Activated T-helper 2 cell treated with anti-CD3 and anti-CD28 coated beads, Interferon-gamma antibody, Interleukin-2, Interleukin-4, amounts not matched to agents 10 μg/mL and 5 μg/mL and 100 μg/mL, durations not matched to agents 14 hours and 24 hours and 36 hours (primary cell): Measurements from ENCODE around the gene NINJ1. TPM values are rescaled to one million over a fixed set of nuclear protein-coding genes. Genes with fewer than 3 reads are reported as not detected.

ENCODE experiments used
- DNase-seq: peaks from one replicate; pipeline ENCODE4 v3.0.0; 2021; ENCODE audit warnings: low spot score
- H3K27ac Mint-ChIP-seq: one replicate; pipeline ENCODE4 v1.8.0; 2021; ENCODE audit warnings: mixed read lengths
- H3K27me3 Mint-ChIP-seq: one replicate; pipeline ENCODE4 v1.8.0; 2021; ENCODE audit warnings: low read depth, mixed read lengths
- H3K36me3 Mint-ChIP-seq: one replicate; pipeline ENCODE4 v1.8.0; 2021; ENCODE audit warnings: low read depth, mixed read lengths
- H3K4me1 Mint-ChIP-seq: one replicate; pipeline ENCODE4 v1.8.0; 2021; ENCODE audit warnings: low read depth, mixed read lengths
- H3K4me3 Mint-ChIP-seq: one replicate; pipeline ENCODE4 v1.8.0; 2021; ENCODE audit warnings: low read depth, mild to moderate bottlenecking, moderate library complexity, mixed read lengths
- H3K9me3 Mint-ChIP-seq: one replicate; pipeline ENCODE4 v1.8.0; 2021; ENCODE audit warnings: mixed read lengths
- intact Hi-C: fragments of 100-400 bp; cut with micrococcal nuclease; formaldehyde crosslinking; loops from one replicate; pipeline ENCODE4 v1.15.1; 2023
- total RNA-seq: library from RNA; stranded (reverse); gene quantifications from 2 replicates; pipeline ENCODE4 v1.2.3, GENCODE V29; 2022

Gene NINJ1
- total RNA-seq, 1 donor from 2014 or later = 113 TPM

DNA sequence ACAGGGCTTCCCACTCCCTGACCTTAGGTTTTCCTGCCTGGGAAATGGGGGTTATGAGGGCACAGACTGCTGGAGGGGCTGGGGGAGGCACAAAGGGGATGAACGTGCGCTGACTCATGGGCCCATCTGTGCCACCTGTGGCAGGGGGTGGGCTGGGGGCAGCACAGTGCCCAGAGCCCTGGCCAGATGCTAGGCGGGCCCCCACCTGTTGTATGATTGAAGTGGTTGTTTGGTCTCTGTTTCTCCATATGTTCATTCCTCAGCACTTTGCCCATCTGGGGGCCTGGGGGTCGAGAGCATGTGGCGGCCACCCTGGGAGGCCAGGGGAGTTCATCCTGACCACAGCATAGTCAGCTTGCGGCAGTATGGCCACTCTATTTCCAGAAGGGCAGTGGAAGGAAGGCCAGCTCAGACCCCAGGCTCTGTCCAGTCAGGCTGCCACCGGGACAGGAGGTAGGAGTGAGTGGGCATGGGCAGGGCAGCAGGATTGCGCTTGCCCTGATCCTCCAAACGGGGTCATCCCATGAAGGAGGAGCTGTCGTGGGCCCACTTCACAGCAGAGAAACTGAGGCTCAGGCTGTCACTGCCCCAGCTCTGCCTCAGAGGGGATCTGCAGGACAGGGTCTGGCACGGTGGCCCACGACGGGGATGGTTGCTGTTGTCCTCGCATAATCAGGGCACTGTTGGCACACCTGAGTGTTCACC lies 841 bp upstream of the NINJ1 start:
- intact Hi-C loops = loop anchor here (1.0 to 5.0 kb wide), 5 partner anchors 11 to 73 kb away; partner anchors contain the start of gene CARD19
- Mint-ChIP-seq H3K4me1 (peaks cover 43% of the 10 kb centered on the region), H3K27me3 (no peaks in the 10 kb centered on the region), H3K9me3 (peaks cover 3% of the 10 kb centered on the region), H3K36me3 (peaks cover 31% of the 10 kb centered on the region), H3K27ac (peak overlapping the region; percentile 94), H3K4me3 (peak overlapping the region; percentile 79)
- DNase-seq = no peak

DNA sequence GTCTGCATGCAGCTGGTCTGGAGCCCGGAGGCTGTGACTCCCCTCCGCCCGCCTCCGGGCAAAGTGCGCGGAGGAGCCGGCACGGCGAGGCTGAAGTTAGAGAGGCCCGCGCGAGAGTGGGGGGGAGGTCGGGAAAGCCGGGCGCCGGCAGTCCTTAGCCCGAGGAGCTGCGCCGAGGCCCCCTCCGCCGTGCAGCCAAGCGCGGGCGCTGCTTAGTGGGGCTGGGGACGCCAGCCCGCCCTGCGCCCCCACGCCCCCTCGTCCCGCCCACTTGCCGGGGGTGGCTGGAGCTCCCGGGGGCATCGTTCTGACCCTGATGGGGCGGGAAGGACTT lies 403 bp downstream of the NINJ1 start:
- peaks cover 45% of the 10 kb centered on the region for H3K4me1 Mint-ChIP-seq
- intact Hi-C loops = loop anchor here (1.0 to 5.0 kb wide), 5 partner anchors 13 to 71 kb away; partner anchors contain the start of gene CARD19
- peak overlapping the region; percentile 90 for H3K27ac Mint-ChIP-seq
- peak; percentile 40 for DNase-seq
- H3K4me3 Mint-ChIP-seq = peak overlapping the region; percentile 90
- H3K36me3 Mint-ChIP-seq = peaks cover 33% of the 10 kb centered on the region
- peaks cover 2% of the 10 kb centered on the region for H3K9me3 Mint-ChIP-seq
- H3K27me3 Mint-ChIP-seq = no peaks in the 10 kb centered on the region

DNA sequence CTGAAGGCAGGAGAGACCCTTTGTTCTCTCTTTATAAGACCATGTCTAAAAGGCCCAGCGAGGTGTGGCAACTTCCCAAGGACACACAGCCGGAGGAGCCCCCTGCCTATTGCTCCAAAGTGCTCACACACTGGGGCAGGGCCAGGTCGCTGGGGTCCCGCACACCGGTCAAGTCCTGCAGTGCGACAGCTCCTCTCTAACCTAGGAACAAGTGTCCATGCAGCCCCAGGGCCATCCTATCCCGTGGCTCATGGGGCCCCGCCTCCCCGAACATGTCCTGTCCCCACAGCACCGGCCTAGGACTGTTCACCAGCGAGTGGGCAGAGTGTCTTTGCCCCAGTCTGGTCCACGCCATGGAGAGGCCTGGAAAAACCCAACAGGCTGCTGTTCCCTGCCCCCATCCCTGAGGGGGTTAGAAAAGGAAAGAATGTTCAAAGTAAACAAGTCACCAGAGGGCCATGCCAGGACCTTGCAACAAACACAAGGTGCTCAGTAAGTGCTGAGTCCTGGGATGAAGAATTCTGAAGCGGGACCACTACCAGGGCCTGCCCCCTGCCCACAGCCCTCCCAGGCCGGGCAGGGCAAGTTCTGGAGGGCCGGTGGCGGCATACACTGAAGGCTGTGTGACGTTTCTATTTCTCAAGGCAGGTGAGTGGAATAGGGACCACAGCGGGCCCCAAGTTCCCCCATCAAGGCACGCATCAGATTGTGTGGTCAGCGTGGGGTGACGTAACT lies 938 bp downstream of the NINJ1 start:
- Mint-ChIP-seq H3K4me1 (peaks cover 47% of the 10 kb centered on the region), H3K4me3 (peak overlapping the region; percentile 90), H3K27ac (peak overlapping the region; percentile 90), H3K9me3 (no peaks in the 10 kb centered on the region), H3K36me3 (peaks cover 37% of the 10 kb centered on the region), H3K27me3 (no peaks in the 10 kb centered on the region)
- intact Hi-C loops = loop anchor here (5.0 kb wide), 1 partner anchor 71 kb away; no protein-coding TSS in a partner anchor
- DNase-seq = no peak

DNA sequence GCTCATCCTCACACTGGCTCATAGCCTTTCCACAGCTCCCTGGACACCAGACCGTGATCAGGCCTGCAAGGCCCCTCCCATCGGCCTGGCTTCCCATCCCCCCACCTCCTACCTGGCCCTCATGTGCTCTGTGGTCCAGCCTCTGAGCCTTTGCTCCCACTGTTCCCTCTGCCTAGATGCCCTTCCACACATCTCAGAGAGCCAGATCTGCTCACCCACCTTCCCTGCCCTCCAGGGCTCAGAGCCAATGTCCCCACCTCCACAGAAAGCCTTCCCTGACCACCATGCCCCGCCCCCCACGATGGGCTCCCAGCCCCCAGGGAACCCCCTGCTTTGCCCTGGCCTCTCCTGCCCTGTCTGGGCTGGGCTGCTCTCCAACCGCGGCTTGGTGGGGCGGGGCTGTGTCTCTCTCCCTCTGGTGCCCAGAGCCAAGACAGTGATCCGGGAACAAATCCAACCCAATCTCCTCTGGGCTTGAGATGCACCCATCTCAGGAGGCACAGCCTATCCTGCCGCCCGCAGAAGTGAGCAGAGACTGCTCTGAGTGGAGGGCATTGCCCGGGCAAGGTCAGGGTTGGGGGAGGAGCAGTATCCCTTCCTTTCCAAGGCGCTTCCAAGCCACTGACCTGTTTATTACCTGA lies 1.6 kb downstream of the NINJ1 start:
- peaks cover 51% of the 10 kb centered on the region for H3K4me1 Mint-ChIP-seq
- no peaks in the 10 kb centered on the region for H3K9me3 Mint-ChIP-seq
- H3K36me3 Mint-ChIP-seq = peaks cover 43% of the 10 kb centered on the region
- peak overlapping the region; percentile 90 for H3K4me3 Mint-ChIP-seq
- H3K27me3 Mint-ChIP-seq = no peaks in the 10 kb centered on the region
- peak overlapping the region; percentile 90 for H3K27ac Mint-ChIP-seq
- intact Hi-C loops = loop anchor here (5.0 kb wide), 1 partner anchor 70 kb away; no protein-coding TSS in a partner anchor
- no peak for DNase-seq

DNA sequence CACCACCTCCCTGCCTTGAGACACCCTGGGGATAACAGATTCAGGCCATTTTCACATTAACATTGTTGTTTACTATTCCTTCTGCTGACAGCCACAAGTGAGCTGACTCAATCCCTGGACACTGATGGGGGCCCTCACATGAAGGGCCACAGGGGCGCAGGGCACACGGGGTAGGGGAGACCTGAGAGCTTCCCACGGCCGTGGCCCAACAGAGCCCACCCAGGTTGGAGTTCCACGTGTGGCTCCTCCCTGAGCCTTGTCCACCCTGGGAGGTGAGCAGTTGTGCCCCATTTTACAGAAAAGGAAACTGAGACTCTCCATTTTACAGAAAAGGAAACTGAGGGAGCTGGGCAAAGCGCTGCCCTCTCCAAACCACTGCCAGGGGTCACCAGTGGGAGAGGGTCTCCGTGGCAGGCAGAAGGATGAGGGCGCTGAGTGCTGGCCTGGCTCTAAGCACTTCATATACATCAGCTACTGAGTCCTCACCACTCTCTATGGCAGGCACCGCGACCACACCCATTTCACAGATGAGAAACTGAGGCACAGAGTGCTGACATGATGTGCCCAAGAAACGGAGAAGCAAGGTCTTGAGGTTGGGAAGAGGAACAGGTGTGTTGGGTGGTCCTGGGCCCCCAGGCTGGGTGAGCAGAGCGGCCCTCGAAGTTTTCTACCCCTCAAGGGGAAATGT lies 2.3 kb downstream of the NINJ1 start:
- Mint-ChIP-seq H3K9me3 (no peaks in the 10 kb centered on the region), H3K4me1 (peaks cover 54% of the 10 kb centered on the region), H3K36me3 (peaks cover 48% of the 10 kb centered on the region), H3K27me3 (no peaks in the 10 kb centered on the region), H3K27ac (peak overlapping the region; percentile 65), H3K4me3 (peak overlapping the region; percentile 90)
- no peak for DNase-seq
- intact Hi-C loops = loop anchor here (5.0 kb wide), 1 partner anchor 69 kb away; no protein-coding TSS in a partner anchor

DNA sequence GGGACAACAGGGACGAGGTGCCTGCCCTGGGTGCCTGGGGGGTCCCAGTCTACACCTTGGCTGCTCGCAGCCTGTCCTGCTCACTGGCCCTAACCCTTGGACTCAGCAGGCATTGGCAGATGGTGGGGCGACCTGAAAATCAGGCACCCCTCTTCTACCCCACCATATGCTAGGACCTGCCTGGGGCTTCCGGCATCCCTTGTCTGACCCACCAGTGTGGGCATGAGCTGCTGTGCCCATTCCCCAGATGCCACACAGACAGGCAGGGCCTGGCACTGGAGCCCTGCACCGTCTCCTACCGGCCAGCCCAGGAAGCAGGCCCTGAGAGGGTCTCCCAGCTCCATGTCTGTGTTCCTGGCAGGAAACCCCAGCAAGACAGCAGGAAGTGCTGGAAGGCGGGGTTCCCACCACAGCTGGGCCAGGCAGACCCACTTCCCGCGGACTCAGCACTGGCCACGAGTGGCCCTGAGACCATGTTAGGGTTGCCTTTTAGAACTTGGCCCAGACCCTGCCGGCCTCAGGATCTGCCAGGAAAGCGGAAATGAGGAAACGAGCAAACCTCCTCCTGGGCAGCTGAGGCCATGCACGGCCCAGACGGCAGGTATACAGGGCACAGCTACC lies 3.1 kb downstream of the NINJ1 start:
- Mint-ChIP-seq H3K36me3 (peaks cover 56% of the 10 kb centered on the region), H3K4me3 (peak overlapping the region; percentile 90), H3K27ac (peak overlapping the region; percentile 65), H3K27me3 (no peaks in the 10 kb centered on the region), H3K9me3 (no peaks in the 10 kb centered on the region), H3K4me1 (peaks cover 52% of the 10 kb centered on the region)
- no peak for DNase-seq
- intact Hi-C loops = loop anchor here (5.0 kb wide), 1 partner anchor 69 kb away; no protein-coding TSS in a partner anchor

DNA sequence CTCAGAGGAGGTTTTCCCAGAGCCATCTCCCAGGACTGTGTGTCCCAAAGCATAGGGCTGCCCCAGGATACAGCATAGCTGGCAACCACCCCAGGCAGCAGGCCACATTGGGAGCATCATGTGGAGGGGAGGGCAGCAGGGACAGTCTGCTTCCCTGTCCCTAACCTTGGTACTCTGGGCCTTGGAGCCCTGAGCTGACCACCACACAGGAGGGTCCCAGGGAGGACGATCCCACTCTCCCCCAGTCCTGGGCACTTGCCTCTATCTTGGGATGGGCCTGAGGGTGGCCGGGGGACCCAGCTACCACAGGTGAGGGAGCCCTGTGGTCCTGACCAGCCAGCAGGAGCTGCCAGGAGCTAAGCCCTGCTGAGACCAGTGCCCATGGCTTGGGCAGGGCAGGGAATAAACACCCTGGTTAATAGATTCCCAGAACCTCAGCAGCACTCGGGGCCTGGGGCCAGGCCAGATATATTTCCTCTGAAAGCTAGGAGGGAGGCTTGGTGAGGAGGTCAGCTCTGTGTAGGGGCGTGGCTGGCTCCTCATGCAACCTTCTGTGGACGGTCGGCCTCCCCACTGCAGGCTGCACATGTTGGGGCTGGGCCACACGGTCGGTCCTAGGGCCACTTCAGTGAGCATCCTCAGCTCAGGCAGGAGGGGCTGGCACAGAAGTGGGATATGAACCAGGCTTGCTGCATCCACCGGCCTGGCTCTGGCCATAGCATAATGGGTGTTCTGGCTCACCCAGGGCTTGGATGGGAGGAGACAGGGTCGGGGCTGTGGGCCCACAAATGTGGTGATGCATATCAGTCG lies 4.2 kb downstream of the NINJ1 start:
- intact Hi-C loops = loop anchor here (5.0 kb wide), 1 partner anchor 68 kb away; no protein-coding TSS in a partner anchor
- Mint-ChIP-seq H3K27ac (peak overlapping the region; percentile 16), H3K4me1 (peaks cover 48% of the 10 kb centered on the region), H3K27me3 (no peaks in the 10 kb centered on the region), H3K36me3 (peaks cover 66% of the 10 kb centered on the region), H3K4me3 (peak overlapping the region; percentile 90), H3K9me3 (no peaks in the 10 kb centered on the region)
- DNase-seq = no peak

DNA sequence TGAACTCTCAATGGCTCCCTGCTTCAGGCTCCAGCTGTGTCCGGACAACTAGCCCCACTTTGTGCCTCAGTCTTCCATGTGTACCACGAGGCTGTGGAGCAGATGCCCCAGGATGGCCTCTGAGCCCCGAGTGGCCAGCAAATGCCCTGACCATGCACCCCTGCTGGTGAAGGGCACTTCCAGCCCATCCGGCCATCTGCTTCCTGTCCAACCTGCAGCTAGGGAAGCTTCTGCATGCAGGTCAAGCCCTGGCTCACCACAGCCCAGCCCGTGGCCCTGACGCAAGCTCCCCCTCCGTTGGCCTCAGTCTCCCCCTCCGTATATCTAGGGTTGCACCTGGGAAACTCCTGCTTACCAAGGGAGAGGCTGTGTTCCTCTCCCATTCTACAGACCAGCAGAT lies 4.8 kb downstream of the NINJ1 start:
- Mint-ChIP-seq H3K27ac (peak overlapping the region; percentile 16), H3K4me3 (no peak overlapping the region), H3K27me3 (no peaks in the 10 kb centered on the region), H3K4me1 (peaks cover 43% of the 10 kb centered on the region), H3K36me3 (peaks cover 72% of the 10 kb centered on the region), H3K9me3 (no peaks in the 10 kb centered on the region)
- intact Hi-C loops = no loop called here
- DNase-seq = no peak

DNA sequence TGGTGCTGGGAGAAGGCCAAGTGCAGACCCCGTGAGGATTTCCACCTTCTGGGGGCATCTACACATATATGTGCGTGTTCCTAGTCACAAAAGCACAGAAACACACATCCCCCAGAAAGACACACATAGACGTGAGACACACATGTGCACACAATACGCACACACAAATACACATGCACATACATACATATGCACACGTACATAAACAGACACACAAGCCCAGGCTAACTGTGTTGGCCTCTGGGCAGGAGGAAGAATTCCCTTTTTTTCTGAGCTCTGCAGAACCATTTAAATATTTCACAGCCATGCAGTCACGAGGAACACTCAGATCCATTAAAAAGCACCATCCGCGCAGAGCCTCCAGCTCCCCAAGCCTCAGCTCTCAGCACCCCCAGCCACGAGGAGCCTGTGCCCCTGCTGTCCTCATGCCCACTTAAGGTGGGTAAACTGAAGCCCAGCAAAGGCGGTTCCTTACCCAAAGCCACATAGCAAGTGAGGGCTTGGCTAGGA lies 5.3 kb downstream of the NINJ1 start:
- Mint-ChIP-seq H3K27me3 (no peaks in the 10 kb centered on the region), H3K9me3 (no peaks in the 10 kb centered on the region), H3K4me1 (peaks cover 43% of the 10 kb centered on the region), H3K4me3 (no peak overlapping the region), H3K36me3 (peaks cover 77% of the 10 kb centered on the region), H3K27ac (peak overlapping the region; percentile 55)
- intact Hi-C loops = no loop called here
- no peak for DNase-seq

DNA sequence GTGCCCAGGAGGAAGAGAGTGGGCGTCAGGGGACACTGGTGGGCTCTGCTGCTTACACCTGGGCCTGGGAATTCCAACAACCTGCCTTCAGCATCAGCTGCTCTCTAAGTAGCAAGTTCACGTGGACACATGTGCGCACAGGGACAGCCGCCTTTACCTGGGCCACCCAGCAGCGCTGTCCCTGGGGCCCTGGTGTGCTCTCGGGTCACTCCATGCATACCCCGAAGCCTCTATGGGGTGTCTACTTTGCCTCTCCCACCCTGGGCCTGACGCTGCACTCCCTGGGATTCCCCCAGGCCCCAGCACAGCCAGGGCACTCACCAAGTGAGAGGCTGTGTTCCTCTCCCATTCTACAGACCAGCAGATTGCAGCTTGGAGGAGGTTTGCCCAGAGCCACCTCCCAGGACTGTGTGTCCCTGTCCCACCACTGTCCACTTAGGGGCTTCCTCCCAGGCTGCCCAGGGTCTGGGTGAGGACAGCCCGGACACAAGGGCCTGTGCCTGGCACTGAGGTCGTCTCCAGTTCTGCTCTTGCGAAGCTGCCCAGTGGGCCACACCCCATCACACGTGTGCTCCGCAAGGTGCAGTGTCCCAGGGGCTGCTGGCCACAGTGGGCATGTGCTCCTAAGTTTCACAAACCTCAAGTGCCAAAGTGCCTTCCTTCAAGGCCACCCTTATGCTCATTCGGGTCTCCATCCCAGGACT lies 5.9 kb downstream of the NINJ1 start:
- peaks cover 81% of the 10 kb centered on the region for H3K36me3 Mint-ChIP-seq
- no peaks in the 10 kb centered on the region for H3K27me3 Mint-ChIP-seq
- peak overlapping the region; percentile 55 for H3K27ac Mint-ChIP-seq
- DNase-seq = no peak
- intact Hi-C loops = no loop called here
- peaks cover 43% of the 10 kb centered on the region for H3K4me1 Mint-ChIP-seq
- no peaks in the 10 kb centered on the region for H3K9me3 Mint-ChIP-seq
- H3K4me3 Mint-ChIP-seq = no peak overlapping the region

DNA sequence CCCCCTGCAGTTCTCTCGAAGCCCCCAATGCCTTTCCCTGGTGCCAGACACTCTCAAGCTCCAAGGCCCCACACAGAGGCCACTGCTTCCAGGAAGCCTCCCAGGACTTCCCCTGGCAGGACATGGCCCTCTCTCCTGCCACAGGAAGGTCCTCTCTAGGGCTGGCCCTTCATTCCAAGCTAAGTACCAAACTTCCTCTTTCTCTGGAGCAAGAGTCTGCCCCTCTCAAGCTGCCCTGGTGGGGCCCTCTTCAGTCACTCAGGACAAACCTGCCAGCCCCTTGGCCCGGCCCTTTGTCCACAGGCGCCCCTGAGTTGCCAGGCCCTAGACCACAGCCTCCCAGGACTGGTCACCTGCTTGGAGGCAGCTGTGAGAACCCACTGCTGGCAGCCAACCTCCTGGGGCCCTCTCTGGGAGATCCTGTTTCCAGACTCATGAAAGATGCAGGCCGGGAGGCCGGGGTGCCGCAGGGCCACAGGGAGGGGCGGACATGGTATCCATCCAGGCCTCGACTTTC lies 6.6 kb downstream of the NINJ1 start:
- Mint-ChIP-seq H3K36me3 (peaks cover 79% of the 10 kb centered on the region), H3K4me1 (peaks cover 36% of the 10 kb centered on the region), H3K27ac (peak overlapping the region; percentile 50), H3K9me3 (no peaks in the 10 kb centered on the region), H3K4me3 (no peak overlapping the region), H3K27me3 (no peaks in the 10 kb centered on the region)
- intact Hi-C loops = no loop called here
- DNase-seq = no peak
